H1 (cell line): ENCODE results near the gene KYNU. TPM values are rescaled to one million over a fixed set of nuclear protein-coding genes. Genes with fewer than 3 reads are reported as not detected.

Experiments used
- ATF2 ChIP-seq: IDR thresholded peaks from 2 replicates; pipeline ENCODE4 v1.6.1; 2012; ENCODE audit warnings: low read length, inconsistent platforms
- CHD2 ChIP-seq: IDR thresholded peaks from 2 replicates; pipeline ENCODE4 v1.6.1; 2012; ENCODE audit warnings: low read length, improper control_type of control experiment
- CHD7 ChIP-seq: fragments of 300-600 bp; sonication (generic); IDR thresholded peaks from 2 replicates; pipeline ENCODE4 v1.7.1; 2012; ENCODE audit warnings: low read length, moderate library complexity, mild to moderate bottlenecking, inconsistent platforms; ENCODE audit not compliant: insufficient replicate concordance
- NANOG ChIP-seq: IDR thresholded peaks from 2 replicates; pipeline ENCODE4 v1.6.1; 2011; ENCODE audit warnings: low read length, low read depth, mild to moderate bottlenecking, inconsistent platforms; ENCODE audit not compliant: insufficient read depth, poor library complexity, severe bottlenecking
- RAD21 ChIP-seq, 2 experiments: IDR thresholded peaks in 1 of 2; conservative IDR thresholded peaks in 1 of 2; 2 replicates each; pipeline ENCODE4 v1.6.1; 2011; ENCODE audit warnings: low read depth in 2 of 2, low read length in 2 of 2, improper control_type of control experiment in 1 of 2, inconsistent platforms in 1 of 2, mild to moderate bottlenecking in 1 of 2, moderate library complexity in 1 of 2
- polyA plus RNA-seq, 7 experiments: library from polyadenylated mRNA; depleted of rRNA in 3 of 7; stranded (reverse) in 5 of 7; unstranded in 2 of 7; fragments of >200 nt in 5 of 7; fragments of 200-250 nt in 2 of 7; gene quantifications; 1 replicate in 5 of 7; 2 replicates in 1 of 7; 4 replicates in 1 of 7; pipeline versions ENCODE4 v1.2.1 to v1.2.3, GENCODE V29; 2011 to 2013; ENCODE audit warnings: missing spikeins in 2 of 7, mixed read lengths in 2 of 7
- total RNA-seq: library from RNA; stranded (reverse); fragmentation: NEBNext Ultra II Directional; extraction: Animal tissue kit (Norgen Biotek cat#: 25700); gene quantifications from 2 replicates; pipeline ENCODE4 v1.2.1, GENCODE V29; 2021

Gene KYNU
- total and polyA plus RNA-seq, 2 of the 8 experiments (the other 6 are each of a cell fraction or from before 2014, with no cell fraction given), result 0.09 to 0.13 TPM

DNA sequence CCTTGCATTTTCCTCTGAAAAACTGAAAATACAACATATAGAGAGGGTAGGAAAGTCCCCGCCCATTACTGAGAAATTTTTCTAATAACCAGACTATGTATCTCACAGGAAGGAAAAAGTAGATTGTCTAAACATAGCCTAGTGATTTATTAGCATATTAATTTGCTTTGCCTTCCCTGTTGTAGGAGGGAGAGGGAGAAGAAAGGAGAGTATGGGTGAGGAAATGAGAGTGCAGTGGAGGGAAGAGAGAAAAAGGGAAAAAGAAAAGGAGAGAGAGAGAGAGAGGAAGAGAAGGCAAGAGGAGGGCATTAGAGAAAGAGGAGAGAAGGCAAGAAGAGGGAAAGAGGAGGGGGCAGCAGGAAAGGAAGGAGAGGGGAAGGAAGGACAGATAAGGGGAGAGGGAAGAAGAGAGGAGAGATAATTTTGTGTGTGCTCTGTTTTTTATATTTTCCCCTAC is 3.6 kb upstream of the KYNU start (continued):
- TF ChIP-seq RAD21 (IDR thresholded peaks at IDR 0.05 in 1 of 2, conservative IDR thresholded peaks at IDR 0.05 in 1 of 2; ENCODE audit: low read depth in 2 of 2, low read length in 2 of 2), result no peak
- TF ChIP-seq CHD7, result no peak
- no peak for TF ChIP-seq CHD2
- TF ChIP-seq NANOG, result no peak
- no peak for TF ChIP-seq ATF2
